Activated T-cell treated with anti-CD3 and anti-CD28 coated beads, Interleukin-2, amount 50 U/mL, for 4 hours (primary cell): ENCODE measurements around the gene AQP12B. TPM values are rescaled to one million over a fixed set of nuclear protein-coding genes. Genes with fewer than 3 reads are reported as not detected.
"Not testable (repeated sequence)": the region's sequence is repeated elsewhere in the genome, so short reads cannot be mapped to it uniquely, and the experiment has no call there.

Experiments
- ATAC-seq, 2 donors: fragments of 200-7000 bp; cut with Tn5 transposase; one replicate each; pipeline ENCODE4 v1.10.0; 2021
- DNase-seq: peaks from one replicate; pipeline ENCODE4 v3.0.0-alpha.2; 2020
- H3K27me3 Mint-ChIP-seq: one replicate; pipeline ENCODE4 v1.8.0; 2021; ENCODE audit warnings: low read depth, mixed read lengths
- H3K36me3 Mint-ChIP-seq: one replicate; pipeline ENCODE4 v1.8.0; 2022; ENCODE audit warnings: mixed read lengths; ENCODE audit not compliant: insufficient read depth
- H3K4me1 Mint-ChIP-seq: one replicate; pipeline ENCODE4 v1.8.0; 2021; ENCODE audit warnings: low read depth, mixed read lengths
- H3K4me3 Mint-ChIP-seq: one replicate; pipeline ENCODE4 v1.8.0; 2021; ENCODE audit warnings: mild to moderate bottlenecking, moderate library complexity, mixed read lengths
- H3K9me3 Mint-ChIP-seq: one replicate; pipeline ENCODE4 v1.8.0; 2021; ENCODE audit warnings: mixed read lengths
- total RNA-seq, 3 donors: library from RNA; stranded (reverse); gene quantifications; one replicate each; pipeline ENCODE4 v1.2.1, GENCODE V29; 2021

The AQP12B gene
- total RNA-seq, 3 donors from 2014 or later, result not detected

DNA sequence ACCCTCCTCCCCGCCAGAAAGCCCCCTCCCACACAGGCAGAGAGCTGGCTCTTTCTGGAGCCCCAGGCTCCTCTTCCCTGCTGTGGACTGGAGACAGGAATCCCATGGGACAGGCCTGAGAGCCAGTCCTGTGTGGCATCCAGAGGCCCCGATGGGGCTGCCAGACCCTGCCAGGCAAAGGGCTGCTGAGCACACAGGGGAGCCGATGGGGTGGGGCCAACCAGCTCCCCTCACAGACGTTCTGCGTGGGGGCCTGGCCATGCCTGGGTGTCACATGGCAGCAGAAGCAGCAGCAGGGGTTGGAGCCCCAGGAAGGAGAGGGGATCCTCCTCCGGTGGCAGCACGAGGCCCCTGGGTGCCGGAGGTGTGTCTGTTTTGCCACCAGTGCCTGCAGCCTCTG is 17.1 kb upstream of the AQP12B start:
- H3K9me3 Mint-ChIP-seq, ATAC-seq, DNase-seq, H3K27me3 Mint-ChIP-seq, H3K4me1 Mint-ChIP-seq, H3K4me3 Mint-ChIP-seq, H3K36me3 Mint-ChIP-seq: not testable (repeated sequence)

- not testable (repeated sequence) for H3K27me3 Mint-ChIP-seq, H3K4me1 Mint-ChIP-seq, DNase-seq, H3K36me3 Mint-ChIP-seq, H3K9me3 Mint-ChIP-seq, H3K4me3 Mint-ChIP-seq
- ATAC-seq, result peak in 1 of 2 donors; percentile 28
Observed at GRCh38 chr2:240698852-240699561, 16.3 kb upstream of the AQP12B start.

DNA sequence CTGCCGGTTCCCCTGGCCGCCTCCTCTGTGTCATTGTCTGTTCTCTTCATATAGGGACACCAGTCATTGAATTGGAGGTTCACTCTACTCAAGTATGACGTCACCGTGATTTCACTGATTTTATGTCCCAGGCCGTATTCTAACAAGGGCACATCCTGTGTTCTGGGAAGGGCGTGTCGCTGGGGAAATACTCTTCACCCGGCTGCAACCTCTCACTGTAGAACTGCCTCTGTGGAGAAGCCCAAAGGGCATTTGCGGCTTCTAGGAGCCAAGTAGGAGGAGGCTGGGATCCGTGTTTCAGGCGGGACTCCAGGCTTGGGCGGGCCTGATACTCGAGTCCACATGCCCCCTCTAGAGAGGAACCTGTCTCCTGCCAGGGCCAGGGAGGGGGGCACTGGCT is 13.8 kb upstream of the AQP12B start:
- H3K27me3 Mint-ChIP-seq, H3K36me3 Mint-ChIP-seq, DNase-seq, H3K9me3 Mint-ChIP-seq, ATAC-seq, H3K4me3 Mint-ChIP-seq, H3K4me1 Mint-ChIP-seq: not testable (repeated sequence)

- H3K27me3 Mint-ChIP-seq, H3K4me1 Mint-ChIP-seq, H3K4me3 Mint-ChIP-seq, DNase-seq, H3K9me3 Mint-ChIP-seq, H3K36me3 Mint-ChIP-seq, ATAC-seq: not testable (repeated sequence)
Observed at GRCh38 chr2:240695593-240695992, 12.9 kb upstream of the AQP12B start.

GRCh38 chr2:240694304-240694703 is 11.6 kb upstream of the AQP12B start:
- H3K9me3 Mint-ChIP-seq, DNase-seq, H3K27me3 Mint-ChIP-seq: not testable (repeated sequence)

DNA sequence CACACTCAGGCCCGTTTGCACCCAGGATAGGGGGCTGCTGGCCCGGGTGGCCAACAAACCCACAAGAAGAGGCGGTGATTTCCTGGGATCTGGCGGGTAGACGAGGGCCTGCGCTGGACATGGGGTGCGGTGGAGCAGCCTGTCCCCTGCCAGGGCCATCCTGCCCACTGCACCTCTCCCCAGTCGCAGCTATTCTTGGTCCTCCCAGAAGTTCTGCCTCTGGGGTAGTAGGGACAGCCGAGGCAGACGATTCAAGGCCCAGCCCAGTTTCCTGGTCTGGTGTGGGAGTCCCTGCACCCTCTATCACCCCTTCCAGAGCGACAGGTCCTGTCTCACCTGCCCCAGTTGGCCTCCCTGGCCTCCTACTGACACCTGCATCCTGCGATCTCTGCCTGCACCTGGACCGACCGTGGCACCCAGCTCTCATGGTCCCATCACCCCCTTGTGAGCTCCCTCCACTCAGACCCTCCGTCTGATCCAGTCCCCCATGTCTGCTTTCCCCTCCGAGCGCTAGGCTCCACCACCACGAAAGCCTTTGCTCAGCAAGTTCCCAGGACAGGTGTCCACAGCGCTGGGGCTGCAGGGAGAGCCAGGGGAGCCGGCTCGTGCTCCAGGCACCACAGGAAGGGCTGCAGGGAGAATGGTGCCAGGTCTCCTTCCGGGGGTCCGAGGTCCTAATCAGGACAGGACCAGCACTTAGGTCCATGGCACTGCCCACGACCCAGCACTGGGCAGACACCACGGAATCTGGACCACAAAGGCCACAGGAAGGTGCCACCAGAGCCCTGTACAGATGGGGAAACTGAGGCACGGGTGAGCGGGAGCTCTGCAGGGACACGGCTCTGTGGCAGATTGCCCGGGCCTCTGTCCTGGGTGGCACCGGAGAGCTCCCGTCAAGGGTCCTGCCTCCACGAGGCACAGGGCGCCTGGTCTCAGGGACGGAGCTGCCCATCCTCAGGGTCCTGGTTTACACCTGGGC is 10.2 kb upstream of the AQP12B start:
- H3K4me1 Mint-ChIP-seq, DNase-seq, H3K27me3 Mint-ChIP-seq, H3K36me3 Mint-ChIP-seq, ATAC-seq, H3K4me3 Mint-ChIP-seq, H3K9me3 Mint-ChIP-seq: not testable (repeated sequence)

More at GRCh38 chr2:240694304-240694703, 11.6 kb upstream of the AQP12B start:
- not testable (repeated sequence) for H3K36me3 Mint-ChIP-seq, H3K4me1 Mint-ChIP-seq, H3K4me3 Mint-ChIP-seq, ATAC-seq

DNA sequence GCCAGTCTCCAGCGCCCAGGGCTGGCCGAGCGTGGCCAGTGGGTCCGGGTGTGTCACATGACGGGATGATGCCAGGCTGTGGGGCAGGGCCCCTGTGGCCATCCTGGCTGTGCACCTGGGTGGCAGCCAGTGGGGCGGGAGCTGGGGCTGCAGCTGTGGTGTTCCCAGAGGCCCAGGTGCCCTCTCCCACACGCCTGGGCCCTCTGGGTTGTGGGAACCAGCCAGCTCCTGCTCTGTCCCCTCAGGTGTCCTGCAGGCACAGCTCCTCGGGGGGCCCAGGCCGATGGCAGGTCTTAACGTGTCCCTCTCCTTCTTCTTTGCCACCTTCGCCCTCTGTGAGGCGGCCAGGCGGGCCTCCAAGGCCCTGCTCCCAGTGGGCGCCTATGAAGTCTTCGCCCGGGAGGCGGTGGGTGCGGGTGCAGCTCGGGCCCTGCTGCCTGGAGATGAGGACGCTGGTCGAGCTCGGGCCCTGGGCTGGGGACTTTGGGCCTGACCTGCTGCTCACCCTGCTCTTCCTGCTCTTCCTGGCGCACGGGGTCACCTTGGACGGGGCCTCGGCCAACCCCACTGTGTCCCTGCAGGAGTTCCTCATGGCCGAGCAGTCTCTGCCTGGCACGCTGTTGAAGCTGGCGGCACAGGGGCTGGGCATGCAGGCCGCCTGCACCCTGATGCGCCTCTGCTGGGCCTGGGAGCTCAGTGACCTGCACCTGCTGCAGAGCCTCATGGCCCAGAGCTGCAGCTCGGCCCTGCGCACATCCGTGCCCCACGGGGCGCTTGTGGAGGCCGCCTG is 9.1 kb upstream of the AQP12B start, which contains the start of gene AQP12A:
TSS of gene AQP12A (plus strand) at position 236 of the 790 bp plus-strand sequence. CDS start at position 284, 48 bp downstream.
- not testable (repeated sequence) for H3K4me1 Mint-ChIP-seq, DNase-seq, H3K9me3 Mint-ChIP-seq, H3K27me3 Mint-ChIP-seq, H3K4me3 Mint-ChIP-seq, H3K36me3 Mint-ChIP-seq, ATAC-seq

DNA sequence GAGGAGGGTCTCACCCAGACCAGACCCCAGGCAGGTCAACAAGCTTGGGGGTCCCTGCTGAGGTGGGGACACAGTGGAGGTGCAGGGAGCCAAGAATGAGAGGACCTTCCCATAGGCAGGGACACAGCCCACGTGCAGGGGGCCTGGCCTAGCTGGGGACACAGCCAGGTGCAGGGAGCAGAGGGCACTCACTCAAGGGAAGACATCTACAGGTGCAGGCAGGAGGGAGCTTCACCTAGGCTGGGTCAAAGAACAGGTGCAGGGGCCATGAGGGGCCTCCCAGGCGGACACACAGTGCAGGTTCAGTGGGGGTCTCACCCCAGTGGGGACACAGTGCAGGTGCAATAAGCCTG is 8.4 kb upstream of the AQP12B start:
- not testable (repeated sequence) for H3K4me3 Mint-ChIP-seq, H3K27me3 Mint-ChIP-seq, DNase-seq, H3K36me3 Mint-ChIP-seq, ATAC-seq, H3K9me3 Mint-ChIP-seq, H3K4me1 Mint-ChIP-seq

- H3K36me3 Mint-ChIP-seq, H3K9me3 Mint-ChIP-seq, DNase-seq, H3K4me1 Mint-ChIP-seq, H3K27me3 Mint-ChIP-seq: not testable (repeated sequence)
- ATAC-seq, result peak in 1 of 2 donors; percentile 40
- peak overlapping the region; percentile 6 for H3K4me3 Mint-ChIP-seq
Observed at GRCh38 chr2:240690421-240691074, 7.9 kb upstream of the AQP12B start.

DNA sequence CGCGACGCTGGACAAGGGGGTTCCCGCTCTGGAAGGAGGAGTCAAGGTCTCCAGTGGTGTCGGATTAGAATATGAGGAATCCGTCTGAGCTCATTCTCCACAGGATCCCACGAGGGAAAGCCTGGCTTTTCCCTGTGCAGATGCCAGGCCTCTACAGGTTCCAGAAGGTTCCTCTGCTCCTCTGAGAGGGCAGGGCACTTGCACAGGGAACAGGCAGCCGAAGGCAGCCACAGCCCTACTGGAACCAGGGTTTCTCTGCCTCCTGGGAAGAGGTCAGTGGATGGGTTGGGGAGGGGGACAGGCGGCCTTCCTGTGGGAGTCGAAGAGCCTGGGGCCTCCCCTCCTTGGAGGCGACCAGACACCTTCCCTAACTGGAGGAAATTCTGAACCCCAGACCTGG is 7.3 kb upstream of the AQP12B start:
- Mint-ChIP-seq H3K4me1 (peaks cover 4% of the 10 kb centered on the region), H3K27me3 (no peaks in the 10 kb centered on the region), H3K36me3 (no peaks in the 10 kb centered on the region), H3K4me3 (no peak overlapping the region), H3K9me3 (no peaks in the 10 kb centered on the region)
- DNase-seq (no peak), ATAC-seq (no peak)

- H3K36me3 Mint-ChIP-seq, result no peaks in the 10 kb centered on the region
- no peaks in the 10 kb centered on the region for H3K9me3 Mint-ChIP-seq
- DNase-seq, result no peak
- no peak overlapping the region for H3K4me3 Mint-ChIP-seq
- H3K4me1 Mint-ChIP-seq, result peaks cover 7% of the 10 kb centered on the region
- no peak for ATAC-seq
- no peaks in the 10 kb centered on the region for H3K27me3 Mint-ChIP-seq
Observed at GRCh38 chr2:240688553-240688919, 5.9 kb upstream of the AQP12B start.

GRCh38 chr2:240687741-240688552 is 5.3 kb upstream of the AQP12B start:
- DNase-seq (no peak), ATAC-seq (no peak)
- no peak overlapping the region for H3K4me3 Mint-ChIP-seq
- no peaks in the 10 kb centered on the region for H3K9me3 Mint-ChIP-seq
- no peaks in the 10 kb centered on the region for H3K36me3 Mint-ChIP-seq
- peaks cover 7% of the 10 kb centered on the region for H3K4me1 Mint-ChIP-seq
- H3K27me3 Mint-ChIP-seq, result no peaks in the 10 kb centered on the region

DNA sequence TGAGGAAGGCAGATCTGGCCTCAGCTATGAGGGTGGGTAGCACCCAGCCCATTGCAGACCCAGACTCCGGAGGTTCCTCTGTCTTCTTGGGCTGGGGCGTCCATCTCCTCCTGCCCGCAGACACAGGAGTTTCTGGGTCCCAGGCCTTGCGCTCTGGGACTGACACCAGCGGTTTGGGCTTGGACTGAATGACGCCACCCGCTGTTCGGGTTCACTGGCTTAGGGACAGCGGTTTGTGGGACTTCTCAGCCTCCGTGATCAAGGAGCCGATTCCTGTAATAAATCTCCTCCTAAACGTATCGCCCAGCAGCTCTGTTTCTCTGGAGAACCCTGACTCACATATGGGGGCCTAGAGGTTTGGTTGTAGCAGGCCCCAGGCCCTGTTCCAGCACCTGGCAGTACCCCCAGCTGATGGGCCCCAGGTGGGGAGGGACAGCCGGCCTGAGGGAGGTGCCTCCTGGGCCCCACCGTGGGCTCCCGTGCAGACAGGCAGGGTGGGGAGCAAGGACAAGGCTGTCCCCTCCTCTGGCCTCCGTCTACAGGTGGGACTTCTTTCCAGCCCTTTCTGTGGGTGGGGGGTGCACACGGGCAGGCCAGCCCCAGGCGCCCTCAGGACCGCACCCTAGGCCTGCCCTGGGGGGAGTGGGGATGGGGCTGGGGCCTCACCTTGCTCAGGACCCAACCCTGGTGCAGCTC is 4.5 kb upstream of the AQP12B start:
- H3K36me3 Mint-ChIP-seq, result no peaks in the 10 kb centered on the region
- peaks cover 7% of the 10 kb centered on the region for H3K4me1 Mint-ChIP-seq
- no peaks in the 10 kb centered on the region for H3K27me3 Mint-ChIP-seq

More for the DNA sequence above, 4.5 kb upstream of the AQP12B start:
- no peak for ATAC-seq
- H3K9me3 Mint-ChIP-seq, result no peaks in the 10 kb centered on the region
- no peak for DNase-seq
- H3K4me3 Mint-ChIP-seq, result no peak overlapping the region
